GOT3 (cell line): ENCODE measurements around the gene MEGF11.
A peak's percentile ranks its signal among the peaks of the same experiment; 100 is the strongest.

Source experiments
- DNase-seq: peaks from one replicate; lab custom pipeline; 2025; ENCODE audit warnings: mixed read lengths; lab: John Stamatoyannopoulos, UW

Gene MEGF11

DNA sequence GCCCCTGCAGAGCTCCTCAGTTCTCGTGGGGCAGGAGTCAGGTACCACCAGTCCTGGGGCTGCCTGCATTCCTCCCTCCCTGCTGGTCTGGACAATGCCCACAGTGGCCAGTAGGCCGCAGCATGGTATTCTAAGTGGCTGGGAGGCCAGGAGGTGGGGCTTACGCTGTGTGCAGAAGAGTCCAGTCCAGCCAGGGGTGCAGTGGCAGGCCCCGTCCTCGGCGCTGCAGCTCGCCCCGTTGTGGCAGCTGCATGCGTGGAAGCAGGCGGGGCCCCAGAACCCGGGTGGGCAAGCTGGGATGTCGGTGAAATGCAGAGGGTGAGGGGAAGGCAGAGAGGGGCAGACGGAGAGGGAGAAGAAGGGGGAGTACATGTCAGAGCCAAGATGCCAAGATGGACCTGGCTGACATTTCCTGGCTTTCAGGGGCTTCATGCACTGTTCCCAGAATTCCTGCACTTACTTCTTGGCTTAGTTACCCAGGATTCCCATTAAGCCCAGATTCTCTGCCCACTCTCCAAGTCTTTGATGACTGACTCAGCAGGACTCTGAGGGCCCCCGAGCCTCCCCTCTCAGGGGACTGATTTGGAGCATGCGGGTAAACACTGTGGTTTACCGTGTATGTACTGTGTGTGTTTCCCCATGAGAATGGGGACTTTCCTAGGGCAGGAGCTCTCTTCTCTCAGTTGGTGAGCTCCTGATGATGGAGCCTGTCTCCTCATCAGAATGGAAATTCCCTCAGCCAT lies 336.7 kb downstream of the MEGF11 start:
- DNase-seq = peak; percentile 16

DNA sequence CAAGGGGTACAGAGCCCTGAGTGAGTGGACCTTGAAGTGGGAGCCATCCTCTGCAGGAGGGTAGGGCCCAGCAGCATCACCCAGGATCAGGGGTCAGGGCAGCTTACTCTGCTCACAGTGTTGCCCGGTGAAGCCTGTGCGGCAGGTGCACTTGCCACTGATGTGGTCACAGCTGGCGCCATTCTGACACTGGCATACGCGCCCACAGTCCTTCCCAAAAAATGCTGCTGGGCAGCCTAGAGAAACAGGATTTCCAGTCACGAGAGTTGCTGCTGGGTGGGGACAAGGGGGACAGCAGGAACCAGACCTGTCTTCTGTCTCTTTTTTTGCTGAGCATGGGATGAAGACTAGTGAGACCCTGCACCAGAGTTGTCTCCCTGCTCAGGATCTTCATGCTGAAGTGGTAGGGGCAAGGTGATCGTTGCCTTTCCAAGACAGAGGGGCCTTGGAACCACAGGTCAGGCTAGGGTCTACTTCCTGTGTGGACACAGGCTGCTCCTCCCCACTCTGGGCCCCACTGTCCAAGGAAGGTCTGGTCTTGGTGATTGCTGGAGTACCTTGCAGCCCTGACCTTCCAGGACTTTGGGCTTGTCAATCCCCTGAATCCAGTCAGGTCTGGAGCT lies 337.4 kb downstream of the MEGF11 start:
- no peak for DNase-seq

DNA sequence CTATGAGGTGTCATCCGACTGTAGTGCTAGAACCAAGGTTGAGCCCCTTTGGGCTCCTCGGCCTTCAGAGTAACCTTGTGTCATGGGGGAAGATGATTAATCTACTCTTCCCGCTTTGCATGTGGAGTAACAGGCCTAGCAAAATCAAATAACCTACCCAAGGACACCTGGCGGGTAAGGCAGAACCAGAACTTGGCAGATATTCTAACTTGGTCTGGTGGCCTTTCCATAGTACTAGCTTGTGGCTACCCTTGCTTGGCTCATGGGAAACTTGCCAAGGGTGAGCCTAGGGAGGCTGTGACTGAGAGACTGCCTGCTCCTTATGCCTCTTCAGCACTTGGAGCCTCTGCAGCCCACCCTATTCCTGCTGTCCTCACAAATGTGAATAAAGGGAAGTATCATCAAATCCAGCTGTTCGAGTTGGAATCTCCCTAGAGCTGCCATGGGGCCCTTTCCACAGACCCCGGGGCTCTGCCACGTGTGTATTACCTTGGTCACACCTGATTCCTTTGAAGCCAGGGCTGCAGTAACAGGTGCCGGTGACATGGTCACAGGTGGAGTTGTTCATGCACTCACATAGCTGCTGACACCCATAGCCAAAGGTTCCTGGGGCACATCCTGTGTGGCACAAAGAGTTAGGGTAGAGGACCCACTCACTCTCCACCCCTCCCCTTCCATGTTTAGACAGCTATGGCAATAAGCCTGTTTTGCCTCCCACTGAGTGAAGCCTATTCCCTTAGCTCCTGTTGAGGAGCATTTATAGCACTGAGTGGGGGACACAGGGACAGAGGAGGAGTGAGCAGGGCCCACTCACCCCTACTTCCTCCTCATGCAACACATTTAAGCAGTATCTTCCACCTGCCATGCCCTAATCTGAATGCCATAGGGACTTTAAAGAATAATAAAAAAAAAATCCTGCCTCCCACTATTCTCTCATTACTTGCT lies 338.3 kb downstream of the MEGF11 start:
- no peak for DNase-seq

DNA sequence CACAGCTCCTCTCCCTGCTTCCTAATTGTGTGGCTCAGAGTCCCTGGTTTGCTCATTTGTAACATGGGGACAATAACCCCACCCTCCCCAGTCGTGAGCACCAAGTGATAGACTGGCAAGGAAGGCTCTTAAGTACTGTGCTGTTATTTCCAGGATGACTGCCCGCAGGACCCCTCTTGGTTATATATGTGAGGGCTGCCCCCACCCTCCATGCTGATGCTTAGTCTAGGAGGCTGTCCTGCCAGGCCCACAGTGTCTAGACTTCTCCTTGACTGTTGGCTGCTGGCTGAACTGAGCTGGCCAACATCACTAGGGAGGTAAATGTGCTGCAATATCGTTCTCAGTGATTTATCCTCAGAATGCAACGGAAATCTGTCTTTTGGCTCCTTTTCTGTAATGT lies 339.2 kb downstream of the MEGF11 start:
- no peak for DNase-seq

DNA sequence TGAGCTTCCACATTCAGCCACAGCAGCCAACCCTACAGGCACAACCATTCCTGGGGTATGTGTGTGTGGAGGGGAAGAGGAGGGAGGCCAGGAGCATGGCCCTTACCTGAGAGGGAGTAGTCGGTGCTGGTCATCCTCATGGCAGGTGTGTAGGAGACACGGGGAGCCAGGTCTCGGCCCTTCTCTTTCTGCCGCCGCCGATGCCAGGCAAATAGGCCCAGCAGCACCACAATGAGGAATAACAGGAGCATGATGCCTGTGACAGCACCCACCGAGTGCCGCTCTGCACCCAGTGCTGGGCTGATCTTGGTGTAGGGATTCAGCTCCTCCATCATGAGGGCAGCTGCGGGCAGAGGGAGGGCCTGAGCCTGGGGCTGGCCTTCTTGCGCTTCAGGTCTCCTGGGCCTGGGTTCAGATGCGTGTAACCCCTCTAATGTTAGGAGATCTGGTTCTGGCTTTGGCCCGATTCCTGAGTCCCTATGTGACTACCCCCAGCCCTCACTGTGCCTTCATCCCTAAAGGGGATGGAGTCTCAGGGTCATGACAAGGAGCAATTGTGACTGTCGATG lies 339.8 kb downstream of the MEGF11 start:
- no peak for DNase-seq

DNA sequence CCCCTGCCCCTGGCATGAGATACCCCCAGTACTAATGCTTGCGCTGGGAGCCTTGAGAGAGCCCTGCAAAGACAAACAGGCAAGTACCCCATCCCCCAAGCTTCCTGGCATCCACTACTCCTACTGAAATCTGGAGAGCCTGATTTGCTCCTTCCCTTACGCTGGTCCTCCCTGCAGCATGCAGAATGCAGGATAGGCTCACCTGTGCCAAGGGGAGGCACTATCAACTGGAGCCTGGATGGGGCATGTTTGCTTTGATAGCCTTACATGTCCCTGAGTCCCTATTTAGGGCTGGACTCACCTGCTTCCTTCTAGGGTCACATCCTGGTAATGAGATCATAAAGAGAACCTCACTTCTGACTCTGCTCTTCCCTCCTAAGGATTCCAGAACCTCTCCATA lies 341.3 kb downstream of the MEGF11 start:
- no peak for DNase-seq

DNA sequence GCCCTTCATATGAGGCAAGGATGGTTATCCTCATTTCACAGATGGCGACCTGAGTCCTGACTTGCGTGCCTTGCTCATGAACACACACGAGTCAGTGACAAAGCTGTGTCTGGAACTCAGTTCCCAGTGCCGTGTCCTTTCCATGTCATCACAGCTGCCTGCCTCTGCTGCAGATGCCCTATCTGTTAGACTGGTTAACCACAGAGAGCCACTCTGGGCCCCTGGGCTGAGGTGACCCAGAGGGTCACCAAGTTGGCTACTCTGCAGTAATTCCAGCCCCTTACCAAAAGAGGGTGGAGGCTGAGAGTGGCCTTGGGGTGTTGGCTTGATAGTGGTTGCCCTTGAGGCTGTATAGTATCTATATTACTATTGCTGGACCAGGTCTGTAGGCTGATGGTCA lies 343.2 kb downstream of the MEGF11 start:
- no peak for DNase-seq

DNA sequence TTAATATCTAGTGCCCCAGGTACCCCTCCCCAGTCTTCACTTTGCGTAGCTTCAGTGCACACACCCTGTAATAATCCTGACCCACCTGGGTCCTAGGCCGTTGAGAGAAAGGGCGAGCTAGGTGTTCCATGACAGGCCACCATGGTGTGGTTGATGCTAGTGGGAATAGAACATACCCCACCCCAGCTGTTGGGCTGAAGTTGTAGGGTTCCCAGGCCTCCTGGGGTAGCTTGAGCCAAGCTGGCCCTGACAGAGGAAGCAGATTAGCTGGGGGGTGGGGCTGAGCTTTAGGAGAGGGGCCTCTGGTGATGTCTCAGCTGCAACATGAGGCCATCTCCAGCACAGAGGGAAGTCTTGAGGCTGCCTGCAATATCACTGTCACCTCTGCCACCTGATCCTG lies 343.7 kb downstream of the MEGF11 start:
- DNase-seq = no peak

DNA sequence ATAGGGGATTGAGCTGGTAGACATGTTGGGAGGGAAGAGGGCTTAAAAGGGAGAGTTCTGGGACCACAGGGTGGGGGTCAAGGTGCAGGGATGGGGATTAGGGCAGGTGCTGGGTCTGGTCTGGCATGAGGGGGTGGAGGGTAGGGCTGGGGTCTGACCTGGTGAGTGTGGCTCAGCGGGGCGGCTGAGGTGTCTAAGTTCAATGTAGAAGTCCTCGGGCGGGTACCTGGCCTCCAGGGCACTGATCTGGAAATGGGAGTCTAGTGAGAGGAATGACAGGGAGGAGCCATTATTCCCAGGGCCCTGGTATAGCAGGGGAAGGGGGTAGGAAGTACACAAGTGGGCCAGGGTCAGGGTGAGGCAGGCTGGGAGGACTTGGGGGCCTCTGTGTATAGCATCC lies 344.7 kb downstream of the MEGF11 start:
- no peak for DNase-seq

DNA sequence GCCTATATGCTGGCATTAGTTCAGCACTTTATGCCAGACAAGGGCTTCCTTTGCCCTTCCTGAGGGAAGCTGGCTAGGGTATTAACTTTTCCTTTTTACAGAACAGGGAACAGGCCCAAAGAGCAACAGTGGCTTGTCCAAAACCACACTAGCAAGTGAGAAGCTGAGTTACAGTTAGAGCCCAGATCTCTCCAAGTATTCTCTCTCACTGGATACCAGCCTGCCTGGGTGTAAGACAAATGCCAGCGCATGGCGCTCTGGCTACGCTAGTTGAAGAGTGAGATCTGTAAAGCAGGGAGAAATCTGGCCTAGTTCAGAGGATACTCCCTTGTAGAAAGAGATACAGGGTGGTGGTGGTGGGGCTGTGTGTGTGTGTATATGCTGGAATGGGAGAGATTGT lies 345.9 kb downstream of the MEGF11 start:
- no peak for DNase-seq

DNA sequence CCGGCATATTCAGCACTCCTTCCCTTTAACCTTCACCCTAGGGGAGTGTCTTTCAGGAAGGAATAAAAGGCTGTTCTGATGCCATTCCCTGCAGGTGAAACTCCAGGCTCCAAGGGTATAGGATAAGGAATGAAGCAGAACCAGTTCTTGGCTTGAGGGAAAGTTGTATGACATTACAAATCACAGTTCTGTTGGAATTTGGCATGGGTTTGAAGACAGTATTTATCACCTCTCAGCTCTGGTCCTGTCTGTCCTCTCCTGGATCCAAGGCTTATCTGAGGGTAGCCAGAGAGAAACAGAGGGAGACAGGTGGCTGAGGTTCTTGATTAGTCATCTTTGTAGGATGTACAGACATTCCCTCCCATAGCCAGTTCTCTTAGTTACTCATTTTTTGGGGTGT lies 347.2 kb downstream of the MEGF11 start:
- DNase-seq = no peak

DNA sequence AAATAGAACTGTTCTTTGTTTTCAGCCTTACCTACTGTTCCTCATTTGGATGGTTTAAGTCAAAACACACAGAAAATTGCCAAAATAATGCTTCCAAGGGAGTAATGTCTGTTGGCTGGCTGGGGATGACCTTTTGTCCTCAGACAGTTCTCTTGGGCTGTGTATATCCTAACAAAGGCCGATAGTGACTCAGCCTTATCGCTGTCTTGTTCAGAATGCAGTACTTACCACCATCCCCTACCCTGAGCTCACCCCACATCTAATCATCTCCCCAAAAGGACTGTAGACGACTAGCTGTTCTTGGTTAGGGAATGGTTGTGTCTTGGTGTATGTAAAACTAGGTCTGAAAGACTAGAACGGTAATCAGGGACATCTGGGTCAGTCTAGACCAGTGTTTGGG lies 349.2 kb downstream of the MEGF11 start:
- no peak for DNase-seq

DNA sequence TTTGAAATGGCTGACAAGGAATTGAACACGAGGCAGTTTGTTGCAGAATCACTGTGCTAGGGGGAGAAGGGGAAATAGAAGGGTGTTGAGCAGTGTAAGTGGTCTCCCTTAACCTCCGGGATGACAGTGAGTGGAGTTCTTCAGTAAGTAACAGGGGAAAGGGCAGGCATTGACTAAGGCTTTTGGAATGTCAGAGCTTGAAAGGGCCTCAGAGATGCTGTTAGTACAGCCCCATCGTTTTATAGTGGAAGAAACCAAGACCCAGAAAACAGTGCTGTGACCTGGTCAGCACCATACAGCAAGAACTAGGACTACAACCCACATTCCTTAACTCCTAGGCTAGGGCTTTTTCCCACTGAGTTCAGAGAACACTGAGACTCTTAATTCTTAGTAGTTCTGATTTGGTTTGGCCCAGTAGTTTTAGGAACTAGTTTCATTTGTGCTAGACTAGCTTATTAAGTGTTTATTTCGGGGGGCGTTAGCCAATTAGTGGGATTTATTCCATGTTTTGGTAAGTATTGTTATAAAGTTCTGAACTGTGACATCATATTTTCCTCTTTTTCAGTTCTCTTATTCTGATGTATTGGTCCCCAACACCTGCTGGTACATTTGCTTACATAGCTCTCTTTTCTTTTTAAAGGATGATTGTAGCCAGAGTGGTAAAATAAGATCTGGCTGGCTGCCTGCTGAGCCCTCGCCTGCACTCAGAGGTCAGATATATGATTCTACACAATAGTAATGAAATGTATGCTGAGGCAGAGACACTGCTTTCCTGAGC lies 350.1 kb downstream of the MEGF11 start:
- no peak for DNase-seq

DNA sequence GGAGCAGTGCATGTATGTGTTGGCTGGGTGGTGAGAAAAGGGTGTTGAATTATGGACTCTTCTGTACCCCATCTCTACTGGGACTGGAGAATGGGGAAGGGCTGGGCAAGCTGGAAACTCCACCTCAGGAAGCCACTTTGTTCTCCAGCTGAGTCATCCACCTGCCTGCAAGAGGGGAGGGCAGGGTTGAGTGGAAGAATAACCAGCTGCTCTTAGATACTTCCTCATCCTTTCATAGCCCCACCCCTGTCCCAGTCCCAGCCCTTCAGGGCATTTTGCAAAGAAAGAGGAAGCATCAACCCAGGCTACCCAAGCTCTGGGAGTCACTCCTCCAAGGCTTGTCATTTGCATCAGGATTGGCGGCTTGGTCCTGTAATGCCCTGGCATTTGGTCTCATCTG lies 351.2 kb downstream of the MEGF11 start:
- no peak for DNase-seq

DNA sequence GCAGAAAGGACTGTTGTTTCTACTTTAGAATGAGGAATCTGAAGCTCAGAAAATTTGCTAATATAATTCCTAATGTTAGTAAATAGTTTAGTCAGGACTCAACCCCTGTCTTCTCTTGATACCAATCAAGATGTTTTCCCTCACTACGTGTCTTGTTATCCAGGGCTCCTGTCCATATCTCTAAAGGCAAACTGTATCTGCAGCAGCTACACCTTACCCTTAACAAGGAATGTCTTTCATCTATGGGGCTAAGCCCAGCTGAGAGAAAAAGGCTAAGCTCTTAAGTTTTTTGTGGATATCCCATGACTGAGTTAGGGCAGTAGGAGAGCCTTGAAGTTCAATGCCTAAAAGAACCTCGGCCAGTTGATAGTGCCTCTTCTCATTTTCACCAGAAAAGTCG lies 351.7 kb downstream of the MEGF11 start:
- DNase-seq = no peak

DNA sequence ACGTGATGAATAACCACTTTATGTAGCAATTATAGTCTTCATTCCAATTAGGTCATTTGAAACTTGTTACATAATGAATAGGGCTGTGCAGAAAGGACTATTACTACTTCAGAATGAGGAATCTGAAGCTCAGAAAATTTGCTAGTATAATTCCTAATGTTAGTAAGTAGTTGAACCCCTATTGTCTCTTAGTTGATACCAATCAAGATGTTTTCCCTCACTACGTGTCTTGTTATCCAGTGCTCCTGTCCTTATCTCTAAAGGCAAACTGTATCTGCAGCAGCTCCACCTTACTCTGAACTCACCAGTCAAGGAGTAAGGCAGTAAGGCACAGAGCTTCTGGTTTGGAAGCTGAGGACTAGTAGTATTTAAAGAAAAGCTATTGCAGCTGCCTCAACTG lies 352.2 kb downstream of the MEGF11 start:
- DNase-seq = no peak

DNA sequence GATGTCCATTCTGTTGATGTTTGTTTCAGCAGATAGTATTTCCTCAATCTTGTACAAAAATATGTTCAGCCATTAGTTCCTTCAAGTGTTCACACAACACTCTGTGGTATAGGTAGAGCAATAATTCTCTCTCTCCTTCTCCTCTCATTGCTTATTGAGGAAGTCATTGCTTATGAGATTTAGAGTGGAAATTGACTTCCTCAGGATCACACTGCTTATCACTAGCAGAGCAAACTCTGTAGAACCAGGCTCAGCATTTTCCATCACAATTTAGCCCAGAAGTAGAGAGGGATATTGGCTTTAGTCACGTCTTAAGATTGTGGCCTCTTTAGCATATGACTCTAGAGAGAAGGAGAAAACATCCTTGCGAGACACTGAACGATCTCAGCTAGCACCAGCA lies 353.1 kb downstream of the MEGF11 start:
- no peak for DNase-seq

DNA sequence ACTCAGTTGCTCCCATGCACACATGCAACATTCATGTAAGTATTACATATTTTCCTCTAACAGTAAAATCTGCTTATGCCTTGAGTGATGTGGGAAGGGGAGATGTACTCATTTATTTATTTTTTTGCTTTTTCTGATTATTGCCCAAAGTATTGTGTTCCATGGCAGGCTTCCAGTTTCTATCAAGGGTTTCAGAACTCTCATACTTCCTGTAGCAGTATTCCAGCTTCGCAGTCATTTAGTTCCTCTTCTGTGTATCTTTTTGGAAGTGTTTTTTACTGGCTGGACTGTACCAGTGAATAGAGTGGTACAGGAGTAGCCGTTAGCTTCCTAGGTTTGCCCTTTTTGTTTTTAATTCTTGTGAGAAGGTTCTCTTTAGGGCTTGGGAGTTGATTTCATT lies 357.3 kb downstream of the MEGF11 start:
- DNase-seq = no peak

DNA sequence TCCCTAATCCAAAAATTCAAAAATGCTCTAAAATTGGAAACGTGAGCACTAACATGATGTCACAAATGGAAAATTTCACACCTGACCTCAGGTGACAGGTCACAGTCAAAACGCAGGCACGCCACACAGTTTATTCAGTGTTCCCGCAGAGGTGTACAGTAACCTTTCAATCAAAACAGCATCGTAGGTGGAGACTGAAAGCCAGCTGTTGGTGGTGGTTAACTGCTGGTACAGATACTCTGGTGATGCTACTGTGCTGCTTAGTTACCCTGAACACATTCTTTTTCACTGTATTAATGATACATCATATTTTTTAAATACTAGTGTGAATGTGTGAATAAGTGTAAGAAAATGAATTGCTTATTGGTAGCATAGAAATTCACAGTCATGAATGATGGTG lies 360.5 kb downstream of the MEGF11 start:
- DNase-seq = no peak

DNA sequence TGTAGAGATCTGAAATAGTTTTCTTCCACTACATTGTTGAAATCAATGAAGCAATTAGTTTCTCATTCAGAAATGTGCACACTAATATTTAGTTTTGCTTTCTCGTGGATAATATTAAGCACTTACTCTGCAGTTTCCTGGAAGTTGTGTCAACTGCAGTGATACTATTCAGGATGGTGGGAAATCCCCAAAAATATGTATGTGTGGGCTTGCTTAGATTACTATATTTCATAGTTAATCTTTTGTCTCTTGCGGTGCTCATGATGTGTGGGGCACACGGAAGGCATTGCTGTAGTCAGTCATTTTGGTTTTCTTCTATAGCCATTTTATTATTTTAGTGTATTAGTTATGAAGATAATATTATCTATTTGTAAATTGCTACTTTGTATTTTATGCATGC lies 364.6 kb downstream of the MEGF11 start:
- no peak for DNase-seq

DNA sequence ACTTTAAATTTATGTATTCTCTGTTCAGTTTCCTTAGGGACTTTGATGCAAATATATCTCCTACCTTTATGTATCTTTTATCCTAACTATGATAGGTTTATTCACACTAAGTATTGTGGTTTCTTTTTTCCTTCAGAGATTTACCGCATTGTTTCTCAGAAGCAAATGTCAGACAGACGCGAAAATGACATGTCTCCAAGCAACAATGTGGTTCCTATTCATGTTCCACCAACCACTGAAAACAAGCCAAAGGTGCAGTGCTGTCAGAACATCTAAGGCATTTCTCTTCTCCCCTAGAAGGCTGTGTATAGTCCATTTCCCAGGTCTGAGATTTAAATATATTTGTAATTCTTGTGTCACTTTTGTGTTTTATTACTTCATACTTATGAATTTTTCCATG lies 366.0 kb downstream of the MEGF11 start:
- no peak for DNase-seq
